ENCODE measurements around the gene KCNE5. TPM values are rescaled to one million over a fixed set of nuclear protein-coding genes. Genes with fewer than 3 reads are reported as not detected.
"Not testable (repeated sequence)": the region's sequence is repeated elsewhere in the genome, so short reads cannot be mapped to it uniquely, and the experiment has no call there.

Gene KCNE5
- total RNA-seq: under 1 TPM in 8 of 10 donors, not detected in 2; 0.20 to 0.67 (median 0.26) TPM
- polyA plus RNA-seq: under 1 TPM; 0.22 to 0.36 TPM
- long read RNA-seq, donor 1: 0 reads
- long read RNA-seq, donor 2: 0 reads
- long read RNA-seq, donor 3, partial matches to known transcripts: 0 of 1 reads
- long read RNA-seq, donor 3, other reads (novel, unspliced or antisense): 0 of 1 reads

- Histone ChIP-seq H3K27me3 (peaks cover 0 to 31% (median 0%) of the 10 kb centered on the region in 7 donors), H3K4me1 (no peaks in the 10 kb centered on the region), H3K27ac (no peak within 1 kb of the TSS), H3K9me3 (no peaks in the 10 kb centered on the region), H3K4me3 (peak within 1 kb of the TSS in 9 of 10 donors; percentile 3 to 41 (median 27)), H3K36me3 (no peaks in the 10 kb centered on the region)
- ATAC-seq (peak in 5 of 8 donors; percentile 11 to 51 (median 33)), DNase-seq (peak in 1 of 2 donors; percentile 23)
- TF ChIP-seq CTCF (IDR thresholded peaks at IDR 0.05): no peak
- intact Hi-C loops (cut with DNase I): loop anchor here in 1 of 10 donors (5.0 kb wide), 1 partner anchor 88 kb away; the partner anchor contains the start of gene NXT2
- WGBS, 2 donors: 26 to 31% methylated on average over 57 to 77 of the region's 79 CpGs
These were observed at the start of gene KCNE5 for GRCh38 chrX:109624641-109625616. Gene KCNE5, minus strand, starts transcription at chrX:109625172. Its CDS starts 152 bp downstream, at chrX:109625020.

DNA sequence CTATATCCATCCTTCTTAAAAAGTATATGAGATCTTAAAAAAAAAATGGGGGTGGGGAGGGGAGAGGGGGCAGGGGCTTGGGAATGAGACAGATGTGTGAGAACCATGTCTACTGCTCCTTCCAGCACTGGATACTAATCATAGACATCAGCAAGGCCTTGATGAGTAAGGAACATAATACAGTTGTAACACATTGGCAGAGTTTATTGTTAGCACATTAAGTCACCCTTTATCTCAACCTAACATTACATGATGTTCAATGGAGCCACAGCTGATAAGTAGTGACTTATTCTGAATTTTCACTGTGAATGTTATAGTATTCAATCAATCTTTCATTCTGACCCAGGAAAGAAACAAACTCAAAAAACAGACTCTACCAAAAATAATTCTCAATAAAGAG lies 47.3 kb upstream of the KCNE5 start:
- H3K4me3 ChIP-seq: no peak overlapping the region
- TF ChIP-seq CTCF (IDR thresholded peaks at IDR 0.05): no peak
- intact Hi-C loops (cut with DNase I): no loop called here
- DNase-seq: no peak
- H3K36me3 ChIP-seq: peaks cover 0 to 71% (median 2%) of the 10 kb centered on the region in 9 donors
- no peak overlapping the region for H3K27ac ChIP-seq
- peaks cover 0 to 16% (median 0%) of the 10 kb centered on the region in 7 donors for H3K27me3 ChIP-seq
- H3K4me1 ChIP-seq: no peaks in the 10 kb centered on the region
- no peaks in the 10 kb centered on the region for H3K9me3 ChIP-seq
- peak in 6 of 8 donors; percentile 56 to 89 (median 75) for ATAC-seq

DNA sequence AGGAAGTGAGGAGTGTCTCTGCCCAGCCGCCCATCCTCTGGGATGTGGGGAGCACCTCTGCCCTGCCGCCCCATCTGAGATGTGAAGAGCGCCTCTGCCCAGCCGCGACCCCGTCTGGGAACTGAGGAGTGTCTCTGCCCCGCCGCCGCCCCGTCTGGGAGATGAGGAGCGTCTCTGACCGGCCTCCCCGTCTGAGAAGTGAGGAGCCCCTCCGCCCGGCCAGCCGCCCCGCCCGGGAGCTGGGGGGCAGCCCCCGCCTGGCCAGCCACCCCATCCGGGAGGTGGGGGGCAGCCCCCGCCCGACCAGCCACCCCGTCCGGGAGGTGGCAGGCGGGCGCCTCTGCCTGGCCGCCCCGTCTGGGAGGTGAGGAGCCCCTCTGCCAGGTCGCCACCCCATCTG lies 46.2 kb upstream of the KCNE5 start:
- 97 to 98% methylated on average over 19 to 29 of the region's 29 CpGs for whole genome bisulfite sequencing, 2 donors
- H3K27ac ChIP-seq; intact Hi-C loops (cut with DNase I); ATAC-seq; H3K4me1 ChIP-seq; H3K9me3 ChIP-seq; DNase-seq; H3K4me3 ChIP-seq: not testable (repeated sequence)
- Histone ChIP-seq H3K36me3 (peaks cover 0 to 71% (median 7%) of the 10 kb centered on the region in 9 donors), H3K27me3 (peaks cover 0 to 14% (median 0%) of the 10 kb centered on the region in 7 donors)

DNA sequence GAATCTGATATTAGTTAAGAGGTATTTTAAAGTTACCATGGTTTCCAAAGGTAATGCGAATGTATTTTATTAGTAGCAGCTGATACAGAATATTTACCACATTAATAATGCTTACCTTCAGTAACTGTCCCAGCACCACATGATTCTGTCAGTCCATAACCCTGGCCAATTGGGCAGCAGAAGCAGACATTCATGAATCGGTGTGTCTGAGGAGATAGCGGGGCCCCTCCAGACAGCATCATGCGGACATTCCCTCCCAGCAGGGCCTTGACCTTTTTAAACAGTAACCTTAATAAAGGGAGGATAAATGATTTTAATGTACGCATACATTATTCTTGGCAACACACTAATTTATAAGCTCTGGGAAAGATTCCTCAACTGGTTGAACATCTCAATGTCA lies 43.0 kb upstream of the KCNE5 start:
- Histone ChIP-seq H3K4me1 (no peaks in the 10 kb centered on the region), H3K9me3 (no peaks in the 10 kb centered on the region), H3K36me3 (peaks cover 0 to 71% (median 7%) of the 10 kb centered on the region in 9 donors), H3K27me3 (peaks cover 0 to 26% (median 0%) of the 10 kb centered on the region in 7 donors), H3K27ac (no peak overlapping the region), H3K4me3 (no peak overlapping the region)
- intact Hi-C loops (cut with DNase I): no loop called here
- no peak for ATAC-seq
- DNase-seq: no peak
- no peak for TF ChIP-seq CTCF (IDR thresholded peaks at IDR 0.05)
- 93 to 94% methylated on average over 5 of the region's 5 CpGs for WGBS, 2 donors
